SKM-1 treated with dmso at 0.1 percent for 144 hours (cell line): Measurements from ENCODE around the gene RNASE13.
A peak's percentile ranks its signal among the peaks of the same experiment; 100 is the strongest.

Experiments
- DNase-seq: peaks from one replicate; lab custom pipeline; 2025; ENCODE audit not compliant: unreplicated experiment; lab: John Stamatoyannopoulos, UW

RNASE13 gene

GRCh38 chr14:20996521-20996920 lies 38.1 kb downstream of the RNASE13 start:
- no peak for DNase-seq

DNA sequence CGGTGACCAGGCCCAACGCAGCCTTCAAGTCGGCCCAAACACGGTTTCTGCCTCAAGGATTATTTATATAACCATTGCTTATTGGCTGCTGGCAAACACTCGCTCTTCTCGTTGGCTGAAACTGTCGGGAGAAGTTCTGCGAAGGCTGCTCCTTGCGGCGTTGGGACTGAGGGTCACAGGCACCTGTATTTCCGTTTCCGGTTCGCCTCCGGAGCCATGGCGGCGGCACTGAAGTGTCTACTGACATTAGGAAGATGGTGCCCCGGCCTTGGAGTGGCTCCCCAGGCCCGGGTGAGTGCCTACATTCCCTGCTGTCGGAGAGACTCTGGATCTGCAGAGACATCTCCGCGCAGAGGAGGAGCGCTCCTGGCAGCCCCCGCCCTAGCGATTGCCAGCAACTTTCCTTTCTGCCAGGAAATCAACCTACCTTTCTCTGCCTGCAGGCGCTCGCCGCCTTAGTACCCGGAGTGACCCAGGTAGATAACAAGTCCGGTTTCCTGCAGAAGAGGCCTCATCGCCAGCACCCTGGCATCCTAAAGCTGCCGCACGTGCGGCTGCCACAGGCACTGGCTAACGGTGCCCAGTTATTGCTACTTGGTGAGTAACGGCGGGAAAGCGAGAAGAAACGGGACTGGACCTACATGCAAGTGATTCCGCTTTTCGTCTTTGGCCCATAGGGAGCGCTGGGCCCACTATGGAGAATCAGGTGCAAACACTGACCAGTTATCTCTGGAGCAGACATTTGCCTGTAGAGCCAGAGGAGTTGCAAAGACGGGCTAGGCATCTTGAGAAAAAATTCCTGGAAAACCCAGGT lies 44.6 kb downstream of the RNASE13 start, which contains the start of gene METTL17:
TSS of gene METTL17 (plus strand) at position 194 of the 814 bp plus-strand sequence. CDS start at position 217, 23 bp downstream.
- peak; percentile 76 for DNase-seq

- DNase-seq: no peak
These were observed 45.2 kb downstream of the RNASE13 start for GRCh38 chr14:20989471-20989786.

GRCh38 chr14:20988717-20989470 lies 45.7 kb downstream of the RNASE13 start:
- peak; percentile 36 for DNase-seq

DNA sequence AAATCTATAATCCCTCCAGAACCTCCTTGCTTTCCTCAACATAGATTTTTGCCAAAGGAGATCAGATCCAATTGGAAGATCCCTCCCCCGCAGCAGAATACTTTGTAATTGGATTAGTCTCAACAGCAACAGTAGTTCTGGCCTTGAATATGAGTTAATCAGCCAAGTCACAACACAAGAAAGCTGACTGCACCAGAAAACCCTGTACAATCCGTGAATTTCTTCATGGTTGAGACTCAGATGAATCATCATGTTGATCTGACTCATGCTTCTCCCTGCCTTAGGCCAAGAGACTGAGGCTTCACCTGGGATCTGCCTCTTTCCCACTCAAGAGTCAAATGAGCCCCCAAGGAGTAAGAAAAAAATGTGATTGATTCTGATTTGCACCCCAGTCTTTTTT lies 47.8 kb downstream of the RNASE13 start:
- DNase-seq: no peak

DNA sequence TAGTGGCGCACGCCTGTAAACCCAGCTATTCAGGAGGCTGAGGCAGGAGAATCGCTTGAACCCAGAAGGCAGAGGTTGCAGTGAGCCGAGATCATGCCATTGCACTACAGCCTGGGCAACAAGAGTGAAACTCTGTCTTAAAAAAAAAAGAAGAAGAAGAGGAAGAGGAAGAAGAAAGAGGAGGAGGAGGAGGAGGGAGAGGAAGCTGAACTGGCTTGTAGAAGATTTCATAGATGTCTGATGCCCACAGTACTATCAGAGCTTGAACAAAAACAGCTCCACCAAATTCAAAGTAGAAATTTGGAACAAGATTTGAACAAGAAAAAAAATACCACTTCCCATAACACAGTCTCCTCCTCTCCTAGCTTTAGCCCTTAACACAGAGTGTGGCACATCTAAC lies 49.0 kb downstream of the RNASE13 start:
- peak; percentile 40 for DNase-seq
